Psoas muscle (tissue), 8 donors: ENCODE data around the gene C10orf71. TPM values are rescaled to one million over a fixed set of nuclear protein-coding genes. Genes with fewer than 3 reads are reported as not detected.

ENCODE experiments used
- ATAC-seq, 4 donors: fragments of 200-7000 bp; cut with Tn5 transposase; one replicate each; pipeline ENCODE4 v1.9.1; 2020; ENCODE audit warnings: moderate library complexity in 3 of 4, mild to moderate bottlenecking in 2 of 4
- DNase-seq, 2 donors: peaks; one replicate each; pipeline ENCODE4 v3.0.0-alpha.2; 2020
- H3K27ac ChIP-seq: fragments of 200-600 bp; one replicate; pipeline ENCODE4 v1.8.0; 2022
- H3K27me3 ChIP-seq, 3 donors: fragments of 200-600 bp in 1 of 3; one replicate each; pipeline versions ENCODE4 v1.6.1 to v1.8.0; 2013 to 2022; ENCODE audit warnings: low read length in 2 of 3, mild to moderate bottlenecking in 2 of 3, moderate library complexity in 1 of 3; ENCODE audit not compliant: insufficient read depth in 3 of 3
- H3K36me3 ChIP-seq, 2 donors: fragments of 200-600 bp in 1 of 2; one replicate each; pipeline versions ENCODE4 v1.6.1 to v1.8.0; 2013 to 2022; ENCODE audit warnings: low read depth in 1 of 2, mild to moderate bottlenecking in 1 of 2, moderate library complexity in 1 of 2; ENCODE audit not compliant: insufficient read depth in 1 of 2
- H3K4me1 ChIP-seq: fragments of 200-600 bp; one replicate; pipeline ENCODE4 v1.8.0; 2022
- H3K4me3 ChIP-seq: fragments of 200-600 bp; one replicate; pipeline ENCODE4 v1.8.0; 2022; ENCODE audit warnings: mild to moderate bottlenecking
- H3K9me3 ChIP-seq: fragments of 200-600 bp; one replicate; pipeline ENCODE4 v1.8.0; 2022
- CTCF ChIP-seq: fragments of 200-600 bp; IDR thresholded peaks from one replicate; pipeline ENCODE4 v1.8.0; 2022; ENCODE audit warnings: antibody characterized with exemption
- WGBS, 3 donors: extraction: QIAGEN DNeasy Blood & Tissue Kit; methylation state at CpG; one replicate each; pipeline versions ENCODE4 v1.1.6 to v1.1.7; 2013; 5-methylcytosine and 5-hydroxymethylcytosine counted together
- intact Hi-C, 2 donors: fragments of 100-400 bp; cut with DNase I; formaldehyde crosslinking; loops; one replicate each; pipeline versions ENCODE4 v1.11.0 to v1.14.2; 2022
- polyA plus RNA-seq, 3 donors: library from polyadenylated mRNA; stranded (reverse); fragments of 200-250 nt; gene quantifications; one replicate each; pipeline ENCODE4 v1.2.3, GENCODE V29; 2013
- total RNA-seq, 4 donors: library from RNA; stranded (reverse); fragmentation: NEBNext Ultra II Directional in 2 of 4; extraction: Animal tissue kit (Norgen Biotek cat#: 25700) in 2 of 4; gene quantifications; one replicate each; pipeline versions ENCODE4 v1.2.1 to v1.2.4, GENCODE V29; 2021 to 2023
- donor health status: healthy with polysubstance abuse.
- donor health status: DM: no; HTN: no; CAD: no; lungs with moderate emphysema.
- donor health status: Bipolar disorder and iron deficiency.
- donor health status: healthy.
- donor health status: DM: yes; HTN: yes; CAD: no.
- donor health status: DM: no; HTN: no; CAD: no.
- donor health status: DM: no; HTN: no; CAD: no.
- donor health status: DM: yes; HTN: yes; CAD: no.

The C10orf71 gene
- total and polyA plus RNA-seq, 7 donors = 4.2 to 356 (median 83.8) TPM

- intact Hi-C loops = no loop called here
- H3K4me1 ChIP-seq = no peaks in the 10 kb centered on the region
- DNase-seq (no peak), ATAC-seq (no peak)
- H3K36me3 ChIP-seq = no peaks in the 10 kb centered on the region
- peaks cover 0 to 4% (median 0%) of the 10 kb centered on the region in 3 donors for H3K27me3 ChIP-seq
- 62 to 72% (median 63%) methylated on average over 6 of the region's 6 CpGs for WGBS, 3 donors
- no peak for TF ChIP-seq CTCF
- H3K27ac ChIP-seq = no peak overlapping the region
- H3K9me3 ChIP-seq = peaks cover 6% of the 10 kb centered on the region
- H3K4me3 ChIP-seq = no peak overlapping the region
Measured at GRCh38 chr10:49353026-49353894, 54.3 kb downstream of the C10orf71 start.

GRCh38 chr10:49353895-49354566 is 55.1 kb downstream of the C10orf71 start:
- H3K4me1 ChIP-seq = no peaks in the 10 kb centered on the region
- WGBS, 3 donors = 89 to 91% (median 91%) methylated on average over 8 of the region's 8 CpGs
- no peak for DNase-seq
- peaks cover 0 to 4% (median 0%) of the 10 kb centered on the region in 3 donors for H3K27me3 ChIP-seq
- H3K36me3 ChIP-seq = no peaks in the 10 kb centered on the region
- no peak overlapping the region for H3K27ac ChIP-seq
- peaks cover 6% of the 10 kb centered on the region for H3K9me3 ChIP-seq
- intact Hi-C loops = no loop called here
- ATAC-seq = no peak
- no peak overlapping the region for H3K4me3 ChIP-seq
- TF ChIP-seq CTCF = no peak

- H3K36me3 ChIP-seq = no peaks in the 10 kb centered on the region
- no peak overlapping the region for H3K27ac ChIP-seq
- H3K4me3 ChIP-seq = no peak overlapping the region
- intact Hi-C loops = no loop called here
- no peaks in the 10 kb centered on the region for H3K4me1 ChIP-seq
- no peak for DNase-seq
- no peak for ATAC-seq
- TF ChIP-seq CTCF = no peak
- peaks cover 0 to 4% (median 0%) of the 10 kb centered on the region in 3 donors for H3K27me3 ChIP-seq
- peaks cover 6% of the 10 kb centered on the region for H3K9me3 ChIP-seq
- 86 to 90% (median 87%) methylated on average over 3 of the region's 3 CpGs for WGBS, 3 donors
Measured at GRCh38 chr10:49354593-49354992, 55.6 kb downstream of the C10orf71 start.

GRCh38 chr10:49355221-49355620 is 56.3 kb downstream of the C10orf71 start:
- ATAC-seq (no peak), DNase-seq (no peak)
- Histone ChIP-seq H3K4me3 (no peak overlapping the region), H3K27me3 (peaks cover 0 to 4% (median under 1%) of the 10 kb centered on the region in 3 donors), H3K27ac (no peak overlapping the region), H3K4me1 (no peaks in the 10 kb centered on the region), H3K9me3 (peaks cover 6% of the 10 kb centered on the region), H3K36me3 (no peaks in the 10 kb centered on the region)
- 92 to 96% (median 93%) methylated on average over 3 of the region's 3 CpGs for WGBS, 3 donors
- no peak for TF ChIP-seq CTCF
- intact Hi-C loops = no loop called here
